Activated naive CD4-positive, alpha-beta T cell treated with anti-CD3 and anti-CD28 coated beads, Interleukin-2, amount 50 U/mL, for 16 hours (primary cell): ENCODE results near the gene DLX3.

Experiments used
- DNase-seq: peaks from one replicate; pipeline ENCODE4 v3.0.0-alpha.2; 2020

DLX3 gene

DNA sequence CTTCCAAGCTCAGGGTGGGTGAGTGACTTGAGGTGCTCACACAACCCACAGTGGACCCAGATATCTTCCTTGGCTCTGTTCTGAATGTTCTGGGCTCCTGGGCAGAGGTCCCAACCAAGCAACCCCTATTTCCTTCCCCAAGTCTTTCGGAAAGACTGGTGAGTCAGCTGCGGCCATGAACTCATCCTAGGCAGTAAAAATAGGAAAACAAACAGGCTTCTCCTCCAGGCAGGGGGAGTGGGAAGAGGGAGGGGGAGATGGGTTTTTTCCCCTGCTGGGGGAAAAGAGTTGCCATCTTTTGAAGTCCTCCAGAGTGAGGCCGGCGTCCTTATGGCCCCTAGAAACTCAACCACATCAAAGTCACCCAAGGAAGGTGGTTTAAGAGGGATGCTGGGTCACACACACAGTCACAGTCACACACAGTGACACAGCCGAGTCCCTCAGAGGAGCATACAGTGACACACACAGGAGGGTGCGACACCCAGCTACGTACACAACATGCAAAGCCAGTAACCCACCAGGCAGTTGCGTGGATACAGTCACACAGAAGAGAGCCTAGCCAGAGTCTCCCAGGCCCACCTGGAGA lies 42.0 kb downstream of the DLX3 start:
- DNase-seq, result no peak

DNA sequence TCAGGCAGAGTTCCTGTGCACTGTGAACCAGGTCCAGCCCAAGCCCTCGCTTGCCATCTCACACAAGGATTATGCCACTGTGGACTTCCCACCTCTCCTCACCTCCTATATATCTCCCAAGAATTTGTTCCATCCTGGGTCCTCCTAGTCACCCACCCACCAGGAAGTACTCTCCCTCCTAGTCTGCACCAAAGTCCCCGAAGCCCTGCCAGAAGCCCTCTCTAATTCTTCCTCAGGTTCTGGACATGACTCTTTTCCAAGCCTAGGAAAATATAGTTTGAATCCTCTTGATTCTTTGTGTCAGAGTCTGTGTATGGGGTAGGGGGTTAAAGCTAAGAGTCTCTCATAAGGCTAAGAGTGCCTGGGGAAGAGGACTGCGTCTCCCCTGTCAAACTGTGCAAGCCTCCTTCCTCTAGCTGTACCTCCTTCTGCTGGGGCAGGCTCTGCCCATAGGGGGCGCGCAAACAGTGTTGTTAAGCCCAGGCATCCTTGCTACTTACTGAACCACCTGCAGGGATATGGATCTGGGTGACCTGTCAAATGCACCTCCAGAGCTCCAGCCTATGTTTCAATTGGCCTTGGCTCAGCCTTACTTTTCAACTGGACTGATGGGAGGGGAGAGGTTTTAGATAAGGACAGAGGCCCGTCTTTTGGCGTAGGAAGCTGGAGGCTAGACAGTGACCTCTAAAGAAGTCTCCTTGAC lies 42.7 kb downstream of the DLX3 start:
- peak; percentile 83 for DNase-seq

DNA sequence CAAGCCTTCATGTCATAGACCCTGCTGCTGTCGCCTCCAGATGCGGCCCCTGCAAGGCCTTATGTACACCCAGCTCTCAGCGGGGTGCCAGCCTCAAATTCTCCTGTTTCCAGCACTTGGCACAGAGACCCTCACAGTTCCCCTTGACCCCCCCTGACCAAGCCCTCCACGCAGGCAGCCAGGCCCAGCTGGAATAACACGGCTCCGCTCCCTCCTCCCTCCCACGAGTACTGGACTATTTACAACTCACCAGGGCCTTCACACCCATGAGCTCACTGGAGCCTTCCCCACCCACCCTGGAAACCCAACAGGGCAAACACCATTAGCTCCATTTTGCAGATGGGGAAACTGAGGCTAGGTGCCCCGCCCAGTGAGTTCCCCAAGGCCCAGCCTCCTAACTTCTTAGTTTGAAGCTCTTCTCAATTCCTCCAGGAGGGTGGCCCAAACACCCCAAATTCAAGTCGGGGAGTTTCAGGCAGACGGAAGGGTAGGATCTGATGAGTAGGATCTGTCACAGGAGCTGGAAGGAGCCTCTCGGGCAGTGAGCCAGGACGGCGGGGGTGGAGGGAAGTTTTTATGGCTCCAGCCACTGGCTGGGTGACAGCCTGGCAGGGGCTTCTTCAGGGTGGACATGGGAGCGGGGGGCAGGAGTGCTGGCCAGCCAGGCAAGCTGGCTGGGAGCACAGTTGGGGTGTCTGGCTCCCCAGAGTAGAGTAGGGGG lies 43.5 kb downstream of the DLX3 start:
- no peak for DNase-seq

DNA sequence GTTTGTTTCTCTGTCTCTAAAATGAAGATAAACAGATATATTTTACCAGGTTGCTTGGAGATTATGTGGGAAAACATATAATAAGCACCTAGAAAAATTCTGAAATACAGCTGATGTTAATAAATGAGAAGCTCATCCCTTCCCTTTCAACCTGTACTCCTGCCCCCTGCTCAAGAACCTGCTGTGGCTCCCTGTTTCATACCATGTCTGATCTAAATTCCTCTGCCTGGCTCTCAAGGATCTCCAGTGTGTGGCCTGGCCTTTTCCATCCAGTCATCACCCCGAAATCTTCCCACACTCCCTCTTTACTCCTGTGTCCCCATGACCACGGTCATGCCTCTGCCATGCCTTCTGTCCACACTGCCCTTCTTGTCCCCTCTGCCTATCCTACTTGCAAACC lies 45.4 kb downstream of the DLX3 start:
- DNase-seq, result no peak

DNA sequence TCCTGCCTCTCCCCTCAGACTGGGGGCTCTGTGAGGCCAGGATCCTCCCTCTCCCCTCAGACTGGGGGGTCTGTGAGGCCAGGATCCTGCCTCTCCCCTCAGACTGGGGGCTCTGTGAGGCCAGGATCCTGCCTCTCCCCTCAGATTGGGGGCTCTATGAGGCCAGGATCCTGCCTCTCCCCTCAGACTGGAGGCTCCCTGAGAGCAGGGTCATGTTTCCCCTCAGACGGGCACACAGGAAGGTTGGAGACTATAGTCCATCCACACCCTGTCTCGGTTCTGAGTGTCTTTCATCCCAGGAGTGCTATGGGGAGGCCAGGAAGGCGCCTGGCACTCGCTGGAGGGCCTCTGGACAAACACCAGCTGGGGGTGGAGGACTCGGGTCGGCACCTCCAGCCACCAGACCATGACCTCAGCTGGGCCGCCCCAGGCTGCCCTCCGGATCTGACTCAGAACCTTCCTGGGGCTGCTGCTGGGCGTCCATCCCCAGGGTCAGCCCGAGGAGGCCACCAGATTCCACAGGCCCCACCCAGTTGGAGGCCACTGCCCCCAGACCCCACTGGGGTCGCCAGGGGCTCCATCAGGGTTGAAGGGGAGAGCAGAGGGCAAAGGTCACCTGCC lies 48.0 kb downstream of the DLX3 start:
- no peak for DNase-seq

DNA sequence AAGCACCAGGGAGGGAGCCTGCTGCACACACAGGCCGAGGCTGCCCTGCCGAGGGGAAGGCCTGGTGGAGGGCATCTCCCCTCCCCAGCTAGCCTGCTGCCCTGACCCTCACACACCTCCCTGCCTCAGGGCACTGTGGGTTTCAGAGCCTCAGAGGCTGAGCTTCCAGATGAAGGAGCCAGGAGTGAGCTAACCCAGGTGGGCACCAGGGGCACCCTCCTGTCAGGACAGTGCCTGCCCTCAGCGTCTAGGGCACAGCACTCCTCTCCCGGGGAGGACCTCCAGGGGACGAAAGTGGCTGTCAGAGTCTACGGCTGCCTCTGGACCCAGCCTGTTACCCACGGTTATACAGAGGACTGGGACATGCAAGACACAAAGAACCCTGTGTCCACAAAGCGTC lies 48.8 kb downstream of the DLX3 start:
- DNase-seq, result no peak

DNA sequence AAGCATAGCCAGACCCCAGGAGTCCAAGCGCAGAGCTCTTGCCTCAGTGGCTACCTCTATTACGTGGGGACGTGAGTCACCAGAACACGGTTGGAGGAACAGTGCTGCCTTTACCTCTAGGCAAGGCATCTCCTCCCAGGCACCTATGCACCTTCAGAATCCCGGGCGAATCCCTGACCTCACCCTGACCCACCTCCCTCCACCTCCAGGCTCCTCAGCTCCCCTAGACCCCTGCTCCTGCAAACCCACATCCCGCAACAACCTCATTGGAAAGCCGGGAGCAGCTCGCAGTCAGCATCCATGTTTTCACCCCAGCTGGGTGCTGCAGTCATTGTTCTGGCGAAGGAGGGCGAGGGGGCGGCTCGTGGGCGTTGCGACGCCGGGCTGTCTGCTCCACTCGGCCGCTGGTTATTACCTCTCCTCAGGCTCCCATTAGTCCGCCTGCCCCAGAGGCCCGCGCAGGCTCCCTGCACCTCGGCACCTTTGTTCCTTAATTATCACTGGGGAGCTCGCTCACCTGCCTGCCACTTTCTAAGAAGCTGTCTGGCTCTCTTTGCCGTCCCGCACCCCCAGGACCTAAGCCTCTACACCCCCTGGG lies 50.7 kb downstream of the DLX3 start:
- no peak for DNase-seq

DNA sequence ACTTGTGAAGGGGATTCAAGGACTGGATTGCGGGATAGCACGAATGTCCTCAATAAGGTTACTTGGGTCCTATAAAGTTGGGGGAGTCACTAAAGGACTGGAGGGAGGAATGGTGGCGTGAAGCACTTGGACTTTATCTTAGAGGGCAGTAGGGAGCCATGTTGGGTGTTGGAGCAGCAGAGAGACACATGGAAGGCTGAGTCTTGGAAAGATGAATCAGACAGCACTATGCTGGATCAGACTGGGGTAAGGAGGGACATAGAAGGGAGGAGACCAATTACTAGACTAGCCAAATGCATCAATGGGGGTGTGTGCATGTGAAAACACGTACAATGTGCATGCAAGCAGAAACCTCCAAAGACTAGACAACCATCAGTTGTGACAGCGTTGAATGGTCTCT lies 52.1 kb downstream of the DLX3 start:
- DNase-seq, result no peak

DNA sequence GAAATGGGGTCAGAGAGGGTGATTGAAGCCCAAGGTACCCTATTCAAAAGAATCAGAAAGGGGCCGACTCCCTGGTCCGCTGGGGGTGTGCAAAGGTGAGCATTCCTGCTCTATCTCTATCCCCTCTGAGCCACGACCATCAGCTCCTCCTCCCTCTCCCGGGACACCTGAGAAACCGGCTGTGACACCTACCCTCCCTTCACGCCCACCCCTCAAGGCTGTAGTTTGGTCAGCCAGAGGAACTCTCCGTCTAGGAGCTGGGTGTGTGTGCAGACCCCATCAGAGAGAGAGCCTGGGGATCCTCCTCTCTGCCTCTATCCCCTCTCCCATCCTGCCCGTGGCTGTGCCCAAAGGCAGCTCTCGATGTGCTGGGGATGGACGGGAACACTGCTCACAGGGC lies 53.6 kb downstream of the DLX3 start:
- DNase-seq, result no peak
